Measurements from ENCODE around the gene ZSWIM6.

GRCh38 chr5:61582887-61583286, 250.8 kb downstream of the ZSWIM6 start:
- TF ChIP-seq CTCF (IDR thresholded peaks at IDR 0.05) (no peak), POLR2A (IDR thresholded peaks at IDR 0.05) (no peak)

All from stomach (tissue), 4 donors.